GM19023 (cell line): ENCODE measurements around the gene MCHR1.

Source experiments
- ATAC-seq: cut with Tn5 transposase; IDR thresholded peaks from one replicate; pipeline ENCODE4 v1.9.1; 2021; ENCODE audit warnings: mild to moderate bottlenecking, moderate library complexity; ENCODE audit not compliant: unreplicated experiment

MCHR1 gene

GRCh38 chr22:40720538-40721256 lies 41.4 kb downstream of the MCHR1 start:
- no peak for ATAC-seq

GRCh38 chr22:40721266-40721665 lies 42.0 kb downstream of the MCHR1 start:
- ATAC-seq = no peak

- no peak for ATAC-seq
These were observed 44.2 kb downstream of the MCHR1 start for GRCh38 chr22:40723396-40723933.

- no peak for ATAC-seq
These were observed 47.2 kb downstream of the MCHR1 start for GRCh38 chr22:40726514-40726913.

GRCh38 chr22:40727070-40727963 lies 48.0 kb downstream of the MCHR1 start:
- no peak for ATAC-seq

- ATAC-seq = no peak
These were observed 48.8 kb downstream of the MCHR1 start for GRCh38 chr22:40727964-40728615.

GRCh38 chr22:40728731-40729189 lies 49.5 kb downstream of the MCHR1 start:
- no peak for ATAC-seq

- no peak for ATAC-seq
These were observed 50.0 kb downstream of the MCHR1 start for GRCh38 chr22:40729284-40729683.
